ENCODE results near the gene NSD2.
"Not testable (repeated sequence)": the region's sequence is repeated elsewhere in the genome, so short reads cannot be mapped to it uniquely, and the experiment has no call there.

NSD2 gene

DNA sequence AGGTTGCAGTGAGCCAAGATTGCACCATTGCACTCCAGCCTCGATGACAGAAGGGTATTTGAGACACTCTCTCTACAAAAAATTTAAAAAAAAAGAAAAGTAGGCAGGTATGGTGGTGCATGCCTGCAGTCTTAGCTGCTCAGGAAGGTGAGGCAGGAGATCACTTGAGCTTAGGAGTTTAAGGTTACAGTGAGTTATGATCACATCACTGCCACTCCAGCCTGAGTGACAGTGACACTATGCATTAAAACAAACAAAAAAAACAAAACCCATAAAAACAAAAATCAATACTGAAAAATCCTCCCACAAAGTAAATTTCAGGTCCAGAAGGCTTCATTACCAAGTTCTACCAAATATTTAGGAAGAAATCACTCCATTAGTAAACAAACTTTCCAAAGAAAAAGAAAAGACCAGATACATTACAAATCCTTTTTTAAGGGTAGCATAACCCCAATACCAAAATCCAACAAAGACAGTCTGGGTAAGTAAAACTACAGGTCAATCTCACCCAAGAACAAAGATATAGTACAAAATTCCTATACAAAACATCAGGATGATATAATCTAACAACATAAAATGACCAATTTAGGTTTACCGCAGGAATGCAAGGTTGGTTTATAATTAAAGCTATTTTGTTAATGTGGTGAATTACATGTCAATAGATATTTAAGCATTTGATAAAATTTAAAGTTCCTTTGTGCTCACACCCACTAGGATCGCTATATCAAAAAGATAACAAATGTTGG, 125.8 kb downstream of the NSD2 start:
- DNase-seq (ENCODE audit: low read depth in 3 of 3, low spot score in 1 of 3) = no peak

DNA sequence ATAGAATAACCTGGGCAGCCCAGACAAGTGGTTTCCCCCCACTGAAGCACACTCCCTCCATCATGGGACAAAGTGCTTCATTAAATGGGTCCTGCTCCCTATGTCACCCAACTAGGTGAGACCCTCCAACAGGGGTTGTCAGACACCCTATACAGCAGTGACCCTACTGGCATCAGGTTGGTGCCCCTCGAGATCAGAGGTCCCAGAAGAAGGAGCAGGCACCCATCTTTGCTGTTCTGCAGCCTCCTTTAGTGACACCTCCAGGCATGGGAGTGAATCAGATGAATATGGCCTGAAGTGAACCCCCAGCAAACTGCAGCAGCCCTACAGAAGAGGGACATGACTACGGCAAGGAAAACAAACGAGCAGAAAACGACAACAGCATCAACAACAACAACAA, 126.5 kb downstream of the NSD2 start:
- no peak for DNase-seq (ENCODE audit: low read depth in 3 of 3, low spot score in 1 of 3)

DNA sequence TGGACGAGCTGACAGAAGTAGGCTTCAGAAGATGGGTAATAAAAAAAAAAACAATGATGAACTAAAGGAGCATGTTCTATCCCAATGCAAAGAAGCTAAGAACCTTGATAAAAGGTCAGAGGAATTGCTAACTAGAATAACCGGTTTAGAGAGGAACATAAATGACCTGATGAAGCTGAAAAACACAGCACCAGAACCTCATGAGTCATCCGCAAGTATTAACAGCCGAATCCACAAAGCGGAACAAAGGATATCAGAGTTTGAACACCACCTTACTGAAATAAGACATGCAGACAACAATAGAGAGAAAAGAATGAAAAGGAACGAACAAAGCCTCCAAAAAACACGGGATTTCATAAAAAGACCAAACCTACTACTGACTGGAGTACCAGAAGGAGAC, 127.1 kb downstream of the NSD2 start:
- DNase-seq (ENCODE audit: low read depth in 3 of 3, low spot score in 1 of 3) = no peak

DNA sequence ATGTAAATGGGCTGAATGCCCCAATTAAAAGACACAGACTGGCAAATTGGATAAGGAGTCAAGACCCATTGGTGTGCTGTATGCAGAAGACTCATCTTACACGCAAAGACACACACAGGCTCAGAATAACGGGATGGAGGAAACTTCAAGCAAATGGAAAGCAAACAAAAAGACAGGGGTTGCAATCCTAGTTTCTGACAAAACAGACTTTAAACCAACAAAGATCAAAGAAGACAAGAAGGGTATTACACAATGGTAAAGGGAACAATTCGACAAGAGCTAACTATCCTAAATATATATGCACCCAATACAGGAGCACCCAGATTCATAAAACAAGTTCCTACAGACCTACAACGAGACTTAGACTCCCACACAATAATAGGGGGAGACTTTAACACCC, 128.1 kb downstream of the NSD2 start:
- not testable (repeated sequence) for DNase-seq (ENCODE audit: low read depth in 3 of 3, low spot score in 1 of 3)

DNA sequence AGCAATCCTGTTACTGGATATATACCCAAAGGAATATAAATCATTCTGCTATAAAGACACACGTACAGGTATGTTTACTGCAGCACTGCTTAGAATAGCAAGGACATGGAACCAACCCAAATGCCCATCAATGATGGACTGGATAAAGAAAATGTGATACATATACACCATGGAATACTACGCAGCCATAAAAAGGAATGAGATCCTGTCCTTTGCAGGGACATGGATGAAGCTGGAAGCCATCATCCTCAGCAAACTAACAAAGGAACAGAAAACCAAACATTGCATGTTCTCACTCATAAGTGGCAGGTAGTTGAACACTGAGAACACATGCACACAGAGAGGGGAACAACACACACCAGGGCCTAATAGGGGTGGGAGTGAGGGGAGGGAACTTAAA, 132.2 kb downstream of the NSD2 start:
- DNase-seq (ENCODE audit: low read depth in 3 of 3, low spot score in 1 of 3) = not testable (repeated sequence)

DNA sequence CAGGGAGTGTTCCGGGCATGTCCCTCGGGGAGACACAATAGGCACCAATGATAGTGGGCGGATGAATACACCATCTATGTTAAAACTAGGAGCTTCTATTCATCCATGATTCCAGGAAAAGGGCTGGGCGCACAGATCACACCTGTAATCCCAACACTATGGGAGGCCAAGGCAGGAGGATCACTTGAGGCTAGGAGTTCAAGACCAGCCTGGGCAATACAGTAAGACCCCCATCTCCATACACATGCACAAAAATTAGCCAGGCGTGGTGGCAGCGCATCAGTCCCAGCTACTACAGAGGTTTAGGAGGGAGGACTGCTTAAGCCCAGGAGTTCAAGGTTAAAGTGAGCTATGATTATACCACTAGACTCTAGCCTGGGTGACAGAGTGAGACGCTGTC, 135.2 kb downstream of the NSD2 start:
- DNase-seq (ENCODE audit: low read depth in 3 of 3, low spot score in 1 of 3) = no peak

DNA sequence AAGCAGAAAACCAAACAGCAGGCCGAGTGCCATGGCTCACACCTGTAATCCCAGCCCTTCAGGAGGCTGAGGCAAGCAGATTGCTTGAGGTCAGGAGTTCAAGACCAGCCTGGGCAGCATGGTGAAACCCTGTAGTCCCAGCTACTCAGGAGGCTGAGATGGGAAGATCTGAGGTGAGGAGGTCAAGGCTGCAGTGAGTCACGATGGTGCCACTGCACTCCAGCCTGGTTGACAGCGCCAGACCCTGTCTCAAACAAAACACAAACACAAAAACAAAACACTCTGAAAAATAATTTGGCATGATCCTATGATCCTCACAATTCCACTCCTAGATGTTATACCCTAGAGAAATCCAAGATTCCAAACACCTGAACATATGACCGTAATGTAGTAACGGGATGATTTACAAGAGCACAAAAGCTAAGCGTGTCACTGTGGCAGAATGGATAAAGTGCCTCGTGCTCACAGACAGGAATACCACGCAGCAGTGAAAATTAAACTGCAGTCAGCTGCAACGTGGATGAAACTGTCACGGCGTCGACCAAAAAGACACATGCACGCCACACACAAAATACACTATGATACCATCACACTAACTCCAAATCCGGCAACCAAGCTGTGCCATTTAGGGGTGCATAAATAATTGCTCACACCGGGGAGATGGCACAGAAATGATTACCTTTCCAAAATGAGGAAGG, 135.9 kb downstream of the NSD2 start:
- DNase-seq (ENCODE audit: low read depth in 3 of 3, low spot score in 1 of 3) = no peak

DNA sequence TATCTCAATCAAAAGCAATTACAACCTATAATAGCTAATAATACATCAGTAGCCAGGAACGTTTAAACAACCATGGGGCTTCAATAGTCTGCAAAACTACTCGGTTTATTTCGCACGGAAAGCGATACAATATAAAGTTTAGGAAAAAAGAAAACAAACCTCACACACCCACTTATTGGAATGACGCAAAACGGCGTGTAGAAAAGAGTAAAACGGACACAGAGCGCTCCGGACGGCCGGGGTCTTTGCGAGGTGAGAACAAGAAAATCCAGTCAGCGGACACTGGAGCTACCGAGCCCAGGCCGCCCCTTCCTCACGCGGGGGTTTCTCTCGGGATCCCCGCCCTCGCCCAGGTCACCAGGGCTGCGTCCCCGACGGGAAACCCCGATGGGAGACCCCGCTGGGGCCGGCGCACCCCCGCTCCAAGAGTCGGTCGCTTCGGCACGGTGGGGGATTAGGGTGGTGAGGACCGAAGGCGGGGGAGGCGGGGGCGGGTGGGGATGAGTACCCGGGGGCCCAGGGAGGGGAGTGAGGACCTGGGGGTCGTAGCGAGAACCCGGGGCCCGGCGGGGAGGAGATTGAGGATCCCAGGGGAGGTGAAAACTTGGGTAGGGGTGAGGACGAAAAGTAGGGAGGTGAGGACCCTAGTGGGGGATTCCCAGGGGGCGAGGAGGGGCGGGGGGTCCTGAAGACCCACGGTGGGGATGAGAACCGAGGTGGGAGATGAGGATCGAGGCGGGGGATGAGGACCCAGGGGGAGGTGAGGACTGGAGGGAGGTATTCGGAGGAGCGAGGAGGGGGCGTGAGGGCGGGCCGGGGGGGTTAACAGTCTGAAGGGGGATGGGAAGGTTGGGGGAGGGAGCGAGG, 136.8 kb downstream of the NSD2 start:
- no peak for DNase-seq (ENCODE audit: low read depth in 3 of 3, low spot score in 1 of 3)

DNA sequence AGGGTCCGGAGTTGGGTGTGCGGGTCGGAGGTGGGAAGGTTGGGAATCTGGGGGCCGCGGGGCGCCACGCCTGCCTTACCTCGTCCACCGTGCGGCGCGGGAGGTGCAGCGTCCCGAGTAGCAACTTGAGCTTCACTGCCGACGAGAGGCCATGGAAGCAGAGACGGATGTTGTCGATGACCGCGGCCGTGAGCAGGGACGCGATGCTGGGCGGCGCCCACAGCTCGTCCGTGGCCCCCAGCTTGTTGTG, 137.4 kb downstream of the NSD2 start:
- no peak for DNase-seq (ENCODE audit: low read depth in 3 of 3, low spot score in 1 of 3)

DNA sequence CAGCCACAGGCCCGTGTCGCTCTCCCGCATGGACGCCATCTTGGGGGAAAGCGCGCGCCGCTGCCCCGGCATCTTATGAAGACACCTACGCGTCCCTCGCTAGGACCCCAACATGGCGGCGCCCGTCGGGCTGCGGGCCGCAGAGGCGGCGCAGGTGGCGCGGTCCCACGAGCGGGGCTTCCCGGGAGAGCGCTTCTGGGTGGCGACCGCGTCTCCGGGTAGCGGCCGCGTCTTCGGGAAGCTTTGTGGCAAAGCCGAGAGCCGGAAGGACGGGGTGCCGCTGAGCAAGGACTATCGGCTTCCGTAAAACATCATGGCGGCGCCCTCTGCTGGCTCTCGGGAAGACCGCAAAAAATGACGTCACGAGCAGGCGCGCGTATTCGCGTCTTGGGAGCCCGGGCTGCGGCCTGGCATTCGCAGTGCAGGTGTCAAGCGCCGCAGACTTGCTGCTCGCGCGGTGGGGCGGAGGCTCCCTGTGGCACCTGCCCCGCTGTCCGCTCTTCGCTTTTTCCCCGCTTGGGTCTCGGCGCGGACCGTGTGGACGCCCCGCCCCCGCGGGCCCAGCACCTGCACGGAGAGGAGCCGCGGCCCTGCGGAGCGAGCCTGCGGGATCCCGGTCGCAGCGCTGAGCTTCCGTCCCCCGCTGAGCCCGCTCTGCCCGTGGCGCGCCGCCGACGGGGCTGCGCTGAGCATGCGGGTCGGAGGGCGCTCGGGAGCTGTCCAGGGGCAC, 137.9 kb downstream of the NSD2 start, which contains the start of gene NELFA:
Gene NELFA (minus strand): TSS at position 54 of the 730 bp plus-strand sequence. CDS start 15 bp downstream, at position 39.
- DNase-seq (ENCODE audit: low read depth in 3 of 3, low spot score in 1 of 3) = peak; percentile 86 to 92 (median 87)

DNA sequence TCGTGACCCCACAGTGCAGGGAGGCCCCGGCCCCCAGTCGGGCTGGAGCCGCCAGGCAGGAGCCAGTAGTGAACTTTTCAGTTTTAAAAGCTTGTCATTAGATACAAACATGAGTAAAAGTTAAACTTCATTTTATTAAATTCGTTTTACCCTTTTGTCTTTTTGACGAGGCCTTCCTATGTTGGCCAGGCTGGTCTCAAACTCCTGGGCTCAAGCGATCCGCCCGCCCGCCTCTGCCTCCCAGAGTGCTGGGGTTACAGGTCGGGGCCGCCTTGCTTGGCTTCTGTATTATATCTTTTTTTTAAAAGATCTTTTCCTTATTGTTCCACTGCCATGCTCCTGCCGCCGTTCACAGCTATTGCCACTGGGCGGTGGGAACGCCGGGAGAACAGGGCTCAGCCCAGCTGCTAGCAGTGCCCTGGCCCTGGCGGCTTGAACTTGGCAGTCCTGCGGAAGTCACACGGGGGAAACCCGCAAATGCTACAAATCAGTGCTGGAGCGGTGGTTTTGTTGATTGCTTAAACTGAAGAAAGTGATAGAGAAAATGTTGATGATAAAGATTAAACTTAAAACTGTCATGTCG, 138.5 kb downstream of the NSD2 start:
- DNase-seq (ENCODE audit: low read depth in 3 of 3, low spot score in 1 of 3) = peak in 2 of 3 donors; percentile 11 to 18

DNA sequence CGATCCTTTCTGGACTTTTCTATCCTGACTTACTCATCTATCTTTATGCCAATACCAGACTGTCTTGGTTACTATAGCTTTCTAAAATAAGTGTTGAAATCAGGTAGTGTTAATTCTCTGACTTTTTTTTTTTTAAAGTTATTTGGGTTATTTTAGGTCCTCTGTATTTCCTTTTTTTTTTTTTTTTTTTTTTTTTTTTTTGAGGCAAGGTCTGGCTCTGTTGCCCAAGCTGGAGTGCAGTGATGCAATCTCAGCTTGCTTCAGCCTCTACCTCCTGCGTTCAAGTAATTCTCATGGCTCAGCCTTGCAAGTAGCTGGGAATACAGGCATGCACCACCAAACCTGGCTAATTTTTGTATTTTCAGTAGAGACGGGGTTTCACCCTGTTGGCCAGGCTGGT, 140.4 kb downstream of the NSD2 start:
- DNase-seq (ENCODE audit: low read depth in 3 of 3, low spot score in 1 of 3) = no peak

DNA sequence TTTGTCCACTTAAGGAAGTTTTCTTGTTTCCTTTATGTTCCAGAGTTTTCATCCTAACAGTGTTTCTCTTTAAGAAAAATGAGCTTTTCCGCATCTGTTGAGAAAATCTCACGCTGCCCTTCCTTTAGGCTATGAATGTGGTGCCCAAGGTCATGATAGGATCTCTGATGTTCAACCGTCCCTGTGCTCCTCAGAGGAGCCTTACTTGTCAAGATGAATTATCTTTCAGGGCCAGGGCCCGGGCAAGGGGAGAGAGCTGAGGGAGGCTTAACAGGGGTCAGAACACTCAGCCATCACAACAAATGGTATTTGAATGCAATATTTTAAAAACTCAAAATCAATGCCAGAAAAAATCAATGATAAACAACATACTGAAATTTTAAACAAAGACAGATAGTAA, 143.8 kb downstream of the NSD2 start:
- no peak for DNase-seq (ENCODE audit: low read depth in 3 of 3, low spot score in 1 of 3)

DNA sequence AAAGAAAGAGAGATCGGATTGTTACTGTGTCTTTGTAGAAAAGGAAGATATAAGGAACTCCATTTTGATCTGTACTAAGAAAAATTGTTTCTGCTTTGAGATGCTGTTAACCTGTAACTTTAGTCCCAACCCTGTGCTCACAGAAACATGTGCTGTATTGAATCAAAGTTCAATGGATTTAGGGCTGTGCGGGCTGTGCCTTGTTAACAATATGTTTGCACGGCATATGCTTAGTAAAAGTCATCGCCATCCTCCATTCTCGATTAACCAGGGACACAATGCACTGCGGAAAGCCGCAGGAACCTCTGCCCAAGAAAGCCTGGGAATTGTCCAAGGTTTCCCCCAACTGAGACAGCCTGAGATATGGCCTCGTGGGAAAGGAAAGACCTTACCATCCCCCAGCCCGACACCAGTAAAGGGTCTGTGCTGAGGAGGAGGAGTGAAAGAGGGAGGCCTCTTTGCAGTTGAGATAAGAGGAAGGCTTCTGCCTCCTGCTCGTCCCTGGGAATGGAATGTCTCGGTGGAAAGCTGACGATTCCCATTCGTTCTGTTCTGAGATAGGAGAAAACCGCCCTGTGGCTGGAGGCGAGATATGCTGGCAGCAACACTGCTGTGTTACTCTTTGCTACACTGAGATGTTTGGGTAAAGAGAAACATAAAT, 150.3 kb downstream of the NSD2 start:
- DNase-seq (ENCODE audit: low read depth in 3 of 3, low spot score in 1 of 3) = not testable (repeated sequence)

DNA sequence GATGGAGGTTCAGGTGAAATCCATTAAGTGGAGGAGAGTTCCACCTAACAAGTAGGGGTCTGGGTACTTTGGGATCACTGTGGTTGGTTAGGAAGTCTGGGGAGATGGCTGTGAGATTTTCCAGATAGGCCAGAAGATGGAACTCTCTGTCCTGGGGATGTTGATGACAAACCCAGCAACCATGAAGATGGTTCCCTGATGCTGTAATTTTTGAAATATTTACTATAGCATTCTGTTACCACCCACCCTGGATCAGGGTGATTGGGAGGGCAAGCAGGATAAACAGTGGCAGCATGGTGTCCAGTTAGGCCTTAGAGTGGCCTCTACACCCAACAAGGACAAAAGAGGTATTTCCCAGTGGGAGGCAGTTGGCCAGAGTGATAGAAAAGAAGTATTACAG, 153.5 kb downstream of the NSD2 start:
- DNase-seq (ENCODE audit: low read depth in 3 of 3, low spot score in 1 of 3) = no peak

DNA sequence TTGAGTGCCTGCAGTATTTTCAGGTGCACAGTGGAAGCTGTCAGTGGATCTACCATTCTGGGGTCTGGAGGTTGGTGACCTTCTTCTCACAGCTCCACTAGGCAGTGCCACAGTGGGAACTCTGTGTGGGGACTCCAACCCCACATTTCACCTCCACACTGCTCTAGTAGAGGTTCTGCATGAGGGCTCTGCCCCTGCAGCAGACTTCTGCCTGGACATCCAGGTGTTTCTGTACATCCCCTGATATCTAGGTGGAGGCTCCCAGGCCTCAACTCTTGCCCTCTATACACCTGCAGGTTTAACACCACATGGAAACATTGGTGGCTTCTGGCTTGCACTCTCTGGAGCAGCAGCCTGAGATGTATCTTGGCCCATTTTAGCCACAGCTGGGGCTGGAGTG, 154.6 kb downstream of the NSD2 start:
- DNase-seq (ENCODE audit: low read depth in 3 of 3, low spot score in 1 of 3) = no peak

DNA sequence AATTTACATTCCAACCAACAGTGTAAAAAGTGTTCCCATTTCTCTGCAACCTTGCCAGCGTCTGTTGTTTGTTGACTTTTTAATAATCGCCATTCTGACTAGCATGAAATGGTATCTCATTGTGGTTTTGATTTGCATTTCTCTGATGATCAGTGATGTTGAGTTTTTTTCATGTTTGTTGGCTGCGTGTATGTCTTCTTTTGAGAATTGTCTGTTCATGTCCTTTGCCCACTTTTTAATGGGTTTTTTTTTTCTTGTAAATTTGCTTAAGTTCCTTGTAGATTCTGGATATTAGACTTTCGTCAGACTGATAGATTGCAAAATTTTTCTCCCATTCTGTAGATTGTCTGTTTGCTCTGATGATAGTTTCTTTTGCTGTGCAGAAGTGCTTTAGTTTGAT, 155.9 kb downstream of the NSD2 start:
- DNase-seq (ENCODE audit: low read depth in 3 of 3, low spot score in 1 of 3) = not testable (repeated sequence)

DNA sequence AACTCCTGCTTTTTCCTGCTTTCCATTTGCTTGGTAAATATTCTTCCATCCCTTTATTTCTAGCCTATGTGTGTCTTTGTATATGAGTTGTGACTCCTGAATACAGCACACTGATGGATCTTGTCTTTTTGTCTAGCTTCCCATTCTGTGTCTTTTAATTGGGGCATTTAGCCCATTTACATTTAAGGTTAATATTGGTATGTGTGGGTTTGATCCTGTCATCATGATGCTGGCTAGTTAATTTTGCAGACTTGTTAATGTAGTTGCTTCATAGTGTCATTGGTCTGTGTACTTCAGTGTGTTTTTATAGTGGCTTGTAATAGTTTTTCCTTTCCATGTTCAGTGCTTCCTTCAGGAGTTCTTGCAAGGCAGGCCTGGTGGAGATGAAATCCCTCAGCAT, 160.0 kb downstream of the NSD2 start:
- not testable (repeated sequence) for DNase-seq (ENCODE audit: low read depth in 3 of 3, low spot score in 1 of 3)

Data from stimulated activated CD4-positive, alpha-beta T cell treated with anti-CD3 and anti-CD28 coated beads, TNF-alpha, amount 100 ng/mL, for 1 hour (primary cell).